Brain microvascular endothelial cell (primary cell): ENCODE measurements around the gene DFFB.

Source experiments
- DNase-seq: peaks from one replicate; pipeline ENCODE4 v3.0.0-alpha.2; 2020
- H3K27ac ChIP-seq: fragments of 250-450 bp; sonication (Bioruptor Pico); 2 replicates; pipeline ENCODE4 v1.5.1; 2020; ENCODE audit warnings: mild to moderate bottlenecking, moderate library complexity
- H3K27me3 ChIP-seq: fragments of 250-450 bp; sonication (Bioruptor Pico); replicated peaks from 2 replicates; pipeline ENCODE4 v1.5.1; 2020; ENCODE audit warnings: mild to moderate bottlenecking
- H3K36me3 ChIP-seq: fragments of 250-450 bp; sonication (Bioruptor Pico); replicated peaks from 2 replicates; pipeline ENCODE4 v1.5.1; 2020; ENCODE audit warnings: mild to moderate bottlenecking
- H3K4me3 ChIP-seq: 2 replicates; pipeline ENCODE4 v1.5.1; 2011; ENCODE audit warnings: low read depth, mild to moderate bottlenecking, control low read depth, low read length, moderate library complexity
- in situ Hi-C: cut with HindIII; loops from 2 replicates; pipeline ENCODE4 v1.10.0; 2017; ENCODE audit warnings: low sequenced_read_pairs, low pct_ligation_motif_present
- TF ChIP-seq, protein P1 (sequence below): IDR thresholded peaks from 2 replicates; pipeline ENCODE4 v1.5.1; 2011; ENCODE audit warnings: low read depth, mild to moderate bottlenecking, moderate library complexity, low read length, control low read depth, inconsistent platforms; ENCODE audit errors: missing control alignments

The DFFB gene

DNA sequence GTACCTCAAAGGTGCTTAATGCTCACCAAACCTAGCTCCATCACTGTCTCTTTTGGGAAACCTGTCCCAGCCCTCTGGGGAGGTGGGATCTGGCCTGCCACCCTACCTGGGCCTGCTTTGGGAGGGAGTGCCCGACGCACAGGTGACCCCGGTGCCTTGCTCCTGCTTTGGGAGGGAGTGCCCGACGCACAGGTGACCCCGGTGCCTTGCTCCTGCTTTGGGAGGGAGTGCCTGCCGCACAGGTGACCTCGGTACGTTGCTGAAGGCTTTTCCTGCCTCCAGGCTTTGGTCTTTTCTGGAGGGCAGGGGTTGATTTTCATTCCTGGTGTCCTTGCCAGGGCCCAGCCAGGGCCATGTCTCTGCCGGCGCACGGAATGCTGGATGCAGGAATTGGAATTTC, 68.0 kb downstream of the DFFB start:
- in situ Hi-C loops = no loop called here
- DNase-seq = no peak
- TF ChIP-seq, protein P1, sequence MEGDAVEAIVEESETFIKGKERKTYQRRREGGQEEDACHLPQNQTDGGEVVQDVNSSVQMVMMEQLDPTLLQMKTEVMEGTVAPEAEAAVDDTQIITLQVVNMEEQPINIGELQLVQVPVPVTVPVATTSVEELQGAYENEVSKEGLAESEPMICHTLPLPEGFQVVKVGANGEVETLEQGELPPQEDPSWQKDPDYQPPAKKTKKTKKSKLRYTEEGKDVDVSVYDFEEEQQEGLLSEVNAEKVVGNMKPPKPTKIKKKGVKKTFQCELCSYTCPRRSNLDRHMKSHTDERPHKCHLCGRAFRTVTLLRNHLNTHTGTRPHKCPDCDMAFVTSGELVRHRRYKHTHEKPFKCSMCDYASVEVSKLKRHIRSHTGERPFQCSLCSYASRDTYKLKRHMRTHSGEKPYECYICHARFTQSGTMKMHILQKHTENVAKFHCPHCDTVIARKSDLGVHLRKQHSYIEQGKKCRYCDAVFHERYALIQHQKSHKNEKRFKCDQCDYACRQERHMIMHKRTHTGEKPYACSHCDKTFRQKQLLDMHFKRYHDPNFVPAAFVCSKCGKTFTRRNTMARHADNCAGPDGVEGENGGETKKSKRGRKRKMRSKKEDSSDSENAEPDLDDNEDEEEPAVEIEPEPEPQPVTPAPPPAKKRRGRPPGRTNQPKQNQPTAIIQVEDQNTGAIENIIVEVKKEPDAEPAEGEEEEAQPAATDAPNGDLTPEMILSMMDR = no peak
- Histone ChIP-seq H3K27ac (no peak overlapping the region), H3K27me3 (no peaks in the 10 kb centered on the region), H3K4me3 (no peak overlapping the region), H3K36me3 (no peaks in the 10 kb centered on the region)

DNA sequence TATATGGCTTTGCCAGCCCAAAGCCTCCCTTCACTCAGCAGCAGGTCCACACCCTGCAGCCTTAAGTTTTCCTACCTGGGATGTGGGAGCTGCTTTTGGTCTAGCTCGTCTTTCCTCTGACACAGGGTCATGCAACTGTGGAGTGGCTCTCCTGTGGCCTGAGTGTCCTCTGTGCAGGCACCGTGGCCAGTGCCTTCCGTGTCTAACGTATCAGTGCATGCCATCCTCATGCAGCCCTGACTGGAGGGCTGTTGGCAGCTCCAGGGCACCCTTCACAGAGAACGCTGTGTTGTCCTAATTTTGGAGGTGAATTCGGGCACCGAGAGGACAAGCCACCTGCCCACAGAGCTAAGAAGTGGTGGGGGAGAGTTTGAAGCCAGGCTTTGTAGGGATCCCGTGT, 68.5 kb downstream of the DFFB start:
- in situ Hi-C loops = no loop called here
- H3K4me3 ChIP-seq = no peak overlapping the region

DNA sequence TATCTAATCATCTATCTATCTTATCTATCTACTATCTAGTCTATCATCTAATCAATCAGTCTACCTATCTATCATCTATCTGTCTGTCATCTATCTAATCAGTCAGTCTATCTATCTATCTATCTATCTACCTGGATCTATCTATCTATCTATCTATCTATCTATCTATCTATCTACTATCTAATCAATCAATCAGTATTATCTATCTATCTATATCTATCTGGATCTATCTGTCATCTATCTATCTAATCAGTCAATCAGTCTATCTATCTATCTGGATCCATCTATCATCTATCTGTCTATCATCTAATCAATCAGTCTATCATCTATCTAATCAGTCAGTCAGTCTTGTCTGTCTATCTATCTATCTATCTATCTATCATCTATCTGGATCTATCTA, 69.7 kb downstream of the DFFB start:
- in situ Hi-C loops = no loop called here
- H3K27ac ChIP-seq = no peak overlapping the region
- TF ChIP-seq, protein P1 = no peak
- no peak overlapping the region for H3K4me3 ChIP-seq
- no peaks in the 10 kb centered on the region for H3K36me3 ChIP-seq
- no peak for DNase-seq
- H3K27me3 ChIP-seq = no peaks in the 10 kb centered on the region

More for the DNA sequence above, 68.5 kb downstream of the DFFB start:
- Histone ChIP-seq H3K27ac (no peak overlapping the region), H3K27me3 (no peaks in the 10 kb centered on the region), H3K36me3 (no peaks in the 10 kb centered on the region)
- TF ChIP-seq, protein P1 = no peak
- no peak for DNase-seq

- no peaks in the 10 kb centered on the region for H3K36me3 ChIP-seq
- no peak overlapping the region for H3K27ac ChIP-seq
- TF ChIP-seq, protein P1 = no peak
- in situ Hi-C loops = no loop called here
- no peaks in the 10 kb centered on the region for H3K27me3 ChIP-seq
- H3K4me3 ChIP-seq = no peak overlapping the region
- DNase-seq = no peak
Observed at GRCh38 chr1:3928586-3928985, 71.3 kb downstream of the DFFB start.

DNA sequence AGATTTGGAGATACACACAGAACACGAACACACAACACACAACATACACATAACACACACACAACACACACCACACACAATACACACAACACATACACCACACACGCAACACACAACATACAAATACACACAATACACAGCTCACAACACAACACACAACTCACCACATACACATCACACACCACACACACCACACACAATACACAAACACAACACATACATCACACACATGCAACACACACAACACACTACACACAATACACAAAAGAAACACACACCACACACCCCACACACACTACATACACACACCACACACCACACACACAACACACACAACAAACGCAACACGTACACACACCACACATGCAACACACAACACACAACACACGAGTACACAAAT, 71.8 kb downstream of the DFFB start:
- no peak overlapping the region for H3K27ac ChIP-seq
- in situ Hi-C loops = no loop called here
- TF ChIP-seq, protein P1 = no peak
- H3K27me3 ChIP-seq = no peaks in the 10 kb centered on the region
- DNase-seq = no peak
- H3K4me3 ChIP-seq = no peak overlapping the region
- no peaks in the 10 kb centered on the region for H3K36me3 ChIP-seq

DNA sequence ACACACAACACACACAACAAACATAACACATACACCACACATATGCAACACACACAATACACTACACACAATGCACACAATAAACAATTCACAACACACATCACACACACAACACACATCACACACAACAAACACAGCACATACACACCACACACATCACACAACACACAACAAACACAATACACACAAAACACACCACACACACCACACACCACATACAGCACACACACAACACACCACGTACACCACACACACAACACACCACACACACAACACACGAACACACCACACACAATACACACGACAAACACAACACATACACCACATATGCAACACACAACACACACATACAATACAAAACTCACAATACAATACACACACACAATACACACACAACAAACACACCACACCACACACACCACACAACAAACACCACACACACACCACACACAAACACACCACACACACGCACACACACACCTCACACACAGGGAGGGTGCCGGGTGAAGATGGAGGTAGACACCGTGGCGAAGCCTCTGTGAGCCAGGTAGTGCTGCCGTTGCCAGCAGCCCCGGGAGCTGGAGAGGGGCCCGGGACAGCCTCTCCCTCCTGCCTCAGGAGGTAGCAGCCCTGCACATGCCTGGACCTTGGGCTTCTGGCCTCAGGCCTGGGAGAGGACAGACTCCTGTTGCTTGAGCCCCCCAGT, 73.2 kb downstream of the DFFB start:
- H3K27me3 ChIP-seq = no peaks in the 10 kb centered on the region
- H3K4me3 ChIP-seq = no peak overlapping the region
- in situ Hi-C loops = no loop called here
- H3K36me3 ChIP-seq = no peaks in the 10 kb centered on the region
- TF ChIP-seq, protein P1 = no peak
- DNase-seq = no peak
- no peak overlapping the region for H3K27ac ChIP-seq
